ENCODE measurements around the gene CTNNA1. TPM values are rescaled to one million over a fixed set of nuclear protein-coding genes. Genes with fewer than 3 reads are reported as not detected.

Gene CTNNA1
- total RNA-seq, 4 donors from 2014 or later, result 92.6 to 164 (median 114) TPM

GRCh38 chr5:138784590-138784989, 31.4 kb downstream of the CTNNA1 start:
- DNase-seq, result no peak
- peaks cover 13 to 32% of the 10 kb centered on the region in 2 donors for H3K4me1 ChIP-seq
- in situ Hi-C loops (cut with MboI; ENCODE audit: low sequenced_read_pairs in 4 of 4) (no loop called here), intact Hi-C loops (cut with DNase I; ENCODE audit: low total_unique reads) (no loop called here)
- no peak for ATAC-seq
- H3K36me3 ChIP-seq, result peaks cover 0 to 12% of the 10 kb centered on the region in 2 donors
- H3K27me3 ChIP-seq, result no peaks in the 10 kb centered on the region
- H3K4me3 ChIP-seq, result no peak overlapping the region
- TF ChIP-seq, protein P1, sequence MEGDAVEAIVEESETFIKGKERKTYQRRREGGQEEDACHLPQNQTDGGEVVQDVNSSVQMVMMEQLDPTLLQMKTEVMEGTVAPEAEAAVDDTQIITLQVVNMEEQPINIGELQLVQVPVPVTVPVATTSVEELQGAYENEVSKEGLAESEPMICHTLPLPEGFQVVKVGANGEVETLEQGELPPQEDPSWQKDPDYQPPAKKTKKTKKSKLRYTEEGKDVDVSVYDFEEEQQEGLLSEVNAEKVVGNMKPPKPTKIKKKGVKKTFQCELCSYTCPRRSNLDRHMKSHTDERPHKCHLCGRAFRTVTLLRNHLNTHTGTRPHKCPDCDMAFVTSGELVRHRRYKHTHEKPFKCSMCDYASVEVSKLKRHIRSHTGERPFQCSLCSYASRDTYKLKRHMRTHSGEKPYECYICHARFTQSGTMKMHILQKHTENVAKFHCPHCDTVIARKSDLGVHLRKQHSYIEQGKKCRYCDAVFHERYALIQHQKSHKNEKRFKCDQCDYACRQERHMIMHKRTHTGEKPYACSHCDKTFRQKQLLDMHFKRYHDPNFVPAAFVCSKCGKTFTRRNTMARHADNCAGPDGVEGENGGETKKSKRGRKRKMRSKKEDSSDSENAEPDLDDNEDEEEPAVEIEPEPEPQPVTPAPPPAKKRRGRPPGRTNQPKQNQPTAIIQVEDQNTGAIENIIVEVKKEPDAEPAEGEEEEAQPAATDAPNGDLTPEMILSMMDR (IDR thresholded peaks at IDR 0.05 in 4 of 5, conservative IDR thresholded peaks at IDR 0.05 in 1 of 5), result no peak
- no peak overlapping the region for H3K27ac ChIP-seq
- no peaks in the 10 kb centered on the region for H3K9me3 ChIP-seq

- Histone ChIP-seq H3K4me3 (no peak overlapping the region), H3K27ac (no peak overlapping the region), H3K9me3 (no peaks in the 10 kb centered on the region), H3K4me1 (peaks cover 44 to 56% of the 10 kb centered on the region in 2 donors), H3K36me3 (no peaks in the 10 kb centered on the region), H3K27me3 (no peaks in the 10 kb centered on the region)
- peak in 1 of 2 donors; percentile 58 for ATAC-seq
- intact Hi-C loops (cut with DNase I; ENCODE audit: low total_unique reads) (no loop called here), in situ Hi-C loops (cut with MboI; ENCODE audit: low sequenced_read_pairs in 4 of 4) (no loop called here)
- no peak for DNase-seq
- TF ChIP-seq POLR2A (IDR thresholded peaks at IDR 0.05), result no peak
- TF ChIP-seq, protein P1 (IDR thresholded peaks at IDR 0.05 in 4 of 5, conservative IDR thresholded peaks at IDR 0.05 in 1 of 5), result peak in 4 of 5 experiments; percentile 17 to 61 (median 35)
Measured at GRCh38 chr5:138789771-138790242, 36.6 kb downstream of the CTNNA1 start.

- in situ Hi-C loops (cut with MboI; ENCODE audit: low sequenced_read_pairs in 4 of 4), result no loop called here
- TF ChIP-seq, protein P1 (IDR thresholded peaks at IDR 0.05 in 4 of 5, conservative IDR thresholded peaks at IDR 0.05 in 1 of 5), result no peak
- no peak for TF ChIP-seq POLR2A (IDR thresholded peaks at IDR 0.05)
- H3K36me3 ChIP-seq, result no peaks in the 10 kb centered on the region
- no peaks in the 10 kb centered on the region for H3K9me3 ChIP-seq
- H3K4me1 ChIP-seq, result peaks cover 46 to 51% of the 10 kb centered on the region in 2 donors
- DNase-seq, result no peak
- intact Hi-C loops (cut with DNase I; ENCODE audit: low total_unique reads), result no loop called here
- H3K4me3 ChIP-seq, result no peak overlapping the region
- no peak for ATAC-seq
- H3K27me3 ChIP-seq, result no peaks in the 10 kb centered on the region
- no peak overlapping the region for H3K27ac ChIP-seq
Measured at GRCh38 chr5:138790684-138791083, 37.5 kb downstream of the CTNNA1 start.

DNA sequence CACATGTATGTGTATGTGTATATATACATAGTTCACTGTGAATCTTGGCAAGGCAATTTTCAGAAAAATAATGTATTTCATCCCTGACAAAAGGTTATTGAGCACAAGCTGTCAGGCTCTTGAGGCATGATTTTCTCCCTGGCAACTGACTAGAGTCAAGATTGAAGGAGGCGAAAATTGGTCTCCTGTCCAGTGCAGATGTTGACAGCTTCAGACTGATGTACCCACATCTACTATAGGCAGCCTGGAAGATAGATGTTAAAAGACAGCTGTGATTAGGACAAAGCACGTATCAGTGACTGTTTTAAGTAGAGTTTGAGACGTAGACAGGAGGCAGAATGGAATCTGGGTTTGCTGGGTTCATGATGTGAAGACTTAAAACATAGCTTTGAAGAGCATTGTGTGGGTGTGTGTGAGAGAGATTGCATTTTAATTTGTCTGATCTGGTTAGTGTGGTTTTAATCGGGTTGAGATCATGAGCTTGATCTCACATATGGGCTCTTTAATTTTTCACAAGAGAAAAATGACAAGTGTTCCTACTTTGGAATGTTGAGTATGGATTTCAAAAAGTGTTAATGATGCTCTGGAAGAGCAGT, 39.1 kb downstream of the CTNNA1 start:
- Histone ChIP-seq H3K9me3 (no peaks in the 10 kb centered on the region), H3K36me3 (no peaks in the 10 kb centered on the region), H3K27me3 (no peaks in the 10 kb centered on the region), H3K4me3 (no peak overlapping the region), H3K27ac (no peak overlapping the region), H3K4me1 (peaks cover 42 to 53% of the 10 kb centered on the region in 2 donors)
- TF ChIP-seq, protein P1 (IDR thresholded peaks at IDR 0.05 in 4 of 5, conservative IDR thresholded peaks at IDR 0.05 in 1 of 5), result no peak
- TF ChIP-seq POLR2A (IDR thresholded peaks at IDR 0.05), result no peak
- in situ Hi-C loops (cut with MboI; ENCODE audit: low sequenced_read_pairs in 4 of 4), result no loop called here
- DNase-seq (no peak), ATAC-seq (no peak)
- intact Hi-C loops (cut with DNase I; ENCODE audit: low total_unique reads), result no loop called here

- no peaks in the 10 kb centered on the region for H3K36me3 ChIP-seq
- no peaks in the 10 kb centered on the region for H3K9me3 ChIP-seq
- H3K4me1 ChIP-seq, result peaks cover 45 to 46% of the 10 kb centered on the region in 2 donors
- DNase-seq (no peak), ATAC-seq (no peak)
- TF ChIP-seq, protein P1 (IDR thresholded peaks at IDR 0.05 in 4 of 5, conservative IDR thresholded peaks at IDR 0.05 in 1 of 5), result no peak
- no peak for TF ChIP-seq POLR2A (IDR thresholded peaks at IDR 0.05)
- no peak overlapping the region for H3K27ac ChIP-seq
- no peak overlapping the region for H3K4me3 ChIP-seq
- in situ Hi-C loops (cut with MboI; ENCODE audit: low sequenced_read_pairs in 4 of 4), result no loop called here
- H3K27me3 ChIP-seq, result no peaks in the 10 kb centered on the region
- intact Hi-C loops (cut with DNase I; ENCODE audit: low total_unique reads), result no loop called here
Measured at GRCh38 chr5:138793575-138793974, 40.4 kb downstream of the CTNNA1 start.
